Esophagus muscularis mucosa (tissue), 4 donors: ENCODE data around the gene MAMLD1. TPM values are rescaled to one million over a fixed set of nuclear protein-coding genes. Genes with fewer than 3 reads are reported as not detected.
"Not testable (repeated sequence)": the region's sequence is repeated elsewhere in the genome, so short reads cannot be mapped to it uniquely, and the experiment has no call there.

Source experiments
- DNase-seq: peaks from one replicate; pipeline ENCODE4 v3.0.0-alpha.2; 2017; ENCODE audit errors: extremely low spot score
- H3K27ac ChIP-seq, 4 donors: fragments of 200-600 bp; sonication (generic); replicated peaks in 1 of 4; 1 replicate in 3 of 4; 2 replicates in 1 of 4; pipeline ENCODE4 v1.5.1; 2016 to 2019; ENCODE audit warnings: mild to moderate bottlenecking in 1 of 4
- H3K27me3 ChIP-seq, 4 donors: fragments of 200-600 bp; sonication (generic); one replicate each; pipeline versions ENCODE4 v1.5.1 to v1.6.0; 2016 to 2019
- H3K36me3 ChIP-seq, 4 donors: fragments of 200-600 bp; sonication (generic); one replicate each; pipeline ENCODE4 v1.5.1; 2016 to 2019
- H3K4me1 ChIP-seq, 4 donors: fragments of 200-600 bp; sonication (generic); one replicate each; pipeline ENCODE4 v1.5.1; 2016 to 2019
- H3K4me3 ChIP-seq, 4 donors: fragments of 200-600 bp; sonication (generic); 1 replicate in 2 of 4; 2 replicates in 2 of 4; pipeline ENCODE4 v1.5.1; 2016 to 2019; ENCODE audit warnings: mild to moderate bottlenecking in 4 of 4, moderate library complexity in 1 of 4
- H3K9me3 ChIP-seq, 4 donors: fragments of 200-600 bp; sonication (generic); 1 replicate in 3 of 4; 2 replicates in 1 of 4; pipeline ENCODE4 v1.5.1; 2016 to 2019
- EP300 ChIP-seq: sonication (generic); formaldehyde crosslinking; IDR thresholded peaks from one replicate; pipeline ENCODE4 v1.6.1; 2017; ENCODE audit warnings: antibody characterized with exemption
- POLR2A ChIP-seq: fragments of 450-650 bp; IDR thresholded peaks from one replicate; pipeline ENCODE4 v1.6.1; 2017; ENCODE audit warnings: antibody characterized with exemption, moderate library complexity, mild to moderate bottlenecking, low read depth
- POLR2AphosphoS5 ChIP-seq, 2 donors: sonication (generic); formaldehyde crosslinking; IDR thresholded peaks; one replicate each; pipeline ENCODE4 v1.6.1; 2017; ENCODE audit warnings: antibody characterized with exemption in 2 of 2
- WGBS: methylation state at CpG from one replicate; pipeline ENCODE4 v1.1.5; 2018; 5-methylcytosine and 5-hydroxymethylcytosine counted together
- intact Hi-C: fragments of 100-400 bp; cut with DNase I; formaldehyde crosslinking; loops from one replicate; pipeline ENCODE4 v1.15.1; 2023
- total RNA-seq, 4 donors: library from RNA; depleted of rRNA; stranded (reverse); fragments of >200 nt; gene quantifications; one replicate each; pipeline versions ENCODE4 v1.1.0 to v1.2.1, GENCODE V29; 2016
- TF ChIP-seq, protein P1 (sequence below), 3 experiments: fragments of 200-600 bp in 2 of 3; fragments of 450-650 bp in 1 of 3; sonication (generic) in 2 of 3; IDR thresholded peaks; one replicate each; pipeline ENCODE4 v1.5.1; 2017 to 2019; ENCODE audit warnings: antibody characterized with exemption in 3 of 3, mild to moderate bottlenecking in 2 of 3, moderate library complexity in 1 of 3

The MAMLD1 gene
- total RNA-seq, 4 donors from 2014 or later = 1.6 to 5.3 (median 3.3) TPM

DNA sequence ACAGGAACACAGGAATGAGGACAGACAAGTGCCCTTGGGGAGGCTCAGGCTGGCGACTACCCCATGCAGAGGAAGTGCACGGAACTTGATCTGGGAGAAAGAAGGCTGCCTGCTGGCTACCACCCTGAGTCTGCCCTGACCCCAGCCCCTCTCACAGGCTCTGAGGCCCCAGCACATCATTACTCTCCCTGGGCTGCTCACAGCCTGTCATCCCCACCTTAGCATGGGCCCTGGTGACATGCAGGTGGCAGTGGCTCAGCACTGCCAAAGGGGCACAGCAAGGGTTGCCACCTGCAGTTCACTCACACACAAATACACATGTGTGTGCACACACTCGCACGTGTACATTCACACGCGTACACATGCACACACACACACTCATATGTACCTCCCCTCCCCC lies 26.1 kb upstream of the MAMLD1 start:
- intact Hi-C loops = no loop called here
- H3K27ac ChIP-seq = no peak overlapping the region
- H3K36me3 ChIP-seq = no peaks in the 10 kb centered on the region
- H3K4me3 ChIP-seq = no peak overlapping the region
- H3K9me3 ChIP-seq = no peaks in the 10 kb centered on the region
- 81% methylated on average over 5 of the region's 6 CpGs for WGBS
- peaks cover 0 to 5% (median 0%) of the 10 kb centered on the region in 4 donors for H3K4me1 ChIP-seq
- DNase-seq = no peak
- TF ChIP-seq EP300 = no peak
- TF ChIP-seq POLR2A = no peak
- TF ChIP-seq, protein P1, sequence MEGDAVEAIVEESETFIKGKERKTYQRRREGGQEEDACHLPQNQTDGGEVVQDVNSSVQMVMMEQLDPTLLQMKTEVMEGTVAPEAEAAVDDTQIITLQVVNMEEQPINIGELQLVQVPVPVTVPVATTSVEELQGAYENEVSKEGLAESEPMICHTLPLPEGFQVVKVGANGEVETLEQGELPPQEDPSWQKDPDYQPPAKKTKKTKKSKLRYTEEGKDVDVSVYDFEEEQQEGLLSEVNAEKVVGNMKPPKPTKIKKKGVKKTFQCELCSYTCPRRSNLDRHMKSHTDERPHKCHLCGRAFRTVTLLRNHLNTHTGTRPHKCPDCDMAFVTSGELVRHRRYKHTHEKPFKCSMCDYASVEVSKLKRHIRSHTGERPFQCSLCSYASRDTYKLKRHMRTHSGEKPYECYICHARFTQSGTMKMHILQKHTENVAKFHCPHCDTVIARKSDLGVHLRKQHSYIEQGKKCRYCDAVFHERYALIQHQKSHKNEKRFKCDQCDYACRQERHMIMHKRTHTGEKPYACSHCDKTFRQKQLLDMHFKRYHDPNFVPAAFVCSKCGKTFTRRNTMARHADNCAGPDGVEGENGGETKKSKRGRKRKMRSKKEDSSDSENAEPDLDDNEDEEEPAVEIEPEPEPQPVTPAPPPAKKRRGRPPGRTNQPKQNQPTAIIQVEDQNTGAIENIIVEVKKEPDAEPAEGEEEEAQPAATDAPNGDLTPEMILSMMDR (IDR thresholded peaks at IDR 0.05) = no peak
- no peak for TF ChIP-seq POLR2AphosphoS5 (IDR thresholded peaks at IDR 0.05)
- no peaks in the 10 kb centered on the region for H3K27me3 ChIP-seq

GRCh38 chrX:150337536-150337935 lies 25.6 kb upstream of the MAMLD1 start:
- no peak overlapping the region for H3K27ac ChIP-seq
- peaks cover 0 to 5% (median 0%) of the 10 kb centered on the region in 4 donors for H3K4me1 ChIP-seq
- WGBS = 35% methylated on average over 4 of the region's 4 CpGs
- DNase-seq = no peak
- H3K9me3 ChIP-seq = no peaks in the 10 kb centered on the region
- intact Hi-C loops = no loop called here
- no peak overlapping the region for H3K4me3 ChIP-seq
- H3K27me3 ChIP-seq = no peaks in the 10 kb centered on the region
- no peak for TF ChIP-seq EP300
- TF ChIP-seq POLR2A = no peak
- no peak for TF ChIP-seq POLR2AphosphoS5 (IDR thresholded peaks at IDR 0.05)
- TF ChIP-seq, protein P1 (IDR thresholded peaks at IDR 0.05) = no peak
- H3K36me3 ChIP-seq = no peaks in the 10 kb centered on the region

DNA sequence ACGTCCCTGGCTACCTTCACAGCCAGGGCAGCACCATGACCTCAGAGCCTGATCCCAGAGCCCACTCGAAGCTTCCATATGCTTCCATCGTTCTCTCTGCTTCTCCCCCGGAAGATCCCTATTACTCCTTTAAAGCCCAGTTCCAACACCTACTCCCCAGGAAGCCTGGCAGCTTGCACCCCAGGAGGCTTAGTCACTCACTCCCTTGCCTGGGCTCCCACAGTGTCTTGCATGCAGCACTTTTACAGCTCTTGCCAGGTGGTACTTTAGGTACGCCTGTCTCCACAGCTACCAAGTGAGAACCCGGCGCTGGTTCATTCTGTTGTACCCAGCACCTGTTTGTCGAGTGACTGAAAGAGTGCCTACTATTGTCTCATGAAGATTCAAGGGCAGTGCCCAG lies 24.5 kb upstream of the MAMLD1 start:
- Histone ChIP-seq H3K27me3 (no peaks in the 10 kb centered on the region), H3K27ac (no peak overlapping the region), H3K36me3 (no peaks in the 10 kb centered on the region), H3K4me1 (peaks cover 0 to 5% (median 0%) of the 10 kb centered on the region in 4 donors), H3K4me3 (no peak overlapping the region), H3K9me3 (no peaks in the 10 kb centered on the region)
- TF ChIP-seq EP300 = no peak
- TF ChIP-seq, protein P1 (IDR thresholded peaks at IDR 0.05) = no peak
- no peak for TF ChIP-seq POLR2AphosphoS5 (IDR thresholded peaks at IDR 0.05)
- no peak for TF ChIP-seq POLR2A
- no peak for DNase-seq
- intact Hi-C loops = no loop called here
- WGBS = 81% methylated on average over 8 of the region's 8 CpGs

DNA sequence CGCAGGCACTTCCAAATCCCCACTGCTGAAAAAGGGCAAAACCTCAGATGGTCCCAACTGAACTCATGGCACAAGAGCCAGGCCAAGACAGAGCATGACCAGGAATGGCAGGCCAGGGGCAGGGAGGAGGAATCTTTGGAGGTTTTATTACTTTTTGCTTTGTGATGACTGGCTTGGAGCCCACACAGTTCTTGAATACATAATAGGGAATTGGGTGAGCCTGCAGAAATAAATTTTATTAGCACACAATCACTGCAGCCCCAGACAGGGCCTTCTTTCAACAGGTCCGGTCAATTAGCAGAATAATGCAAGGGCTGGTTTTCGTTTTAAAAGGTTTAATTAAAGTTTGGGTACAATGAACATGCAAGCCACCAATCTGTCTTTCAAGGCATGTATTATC lies 23.4 kb upstream of the MAMLD1 start:
- no peak overlapping the region for H3K4me3 ChIP-seq
- intact Hi-C loops = no loop called here
- no peaks in the 10 kb centered on the region for H3K36me3 ChIP-seq
- H3K27ac ChIP-seq = no peak overlapping the region
- peaks cover 0 to 5% (median 0%) of the 10 kb centered on the region in 4 donors for H3K4me1 ChIP-seq
- H3K27me3 ChIP-seq = no peaks in the 10 kb centered on the region
- DNase-seq = no peak
- H3K9me3 ChIP-seq = no peaks in the 10 kb centered on the region
- 75% methylated on average over 3 of the region's 3 CpGs for WGBS
- no peak for TF ChIP-seq POLR2AphosphoS5 (IDR thresholded peaks at IDR 0.05)
- TF ChIP-seq POLR2A = no peak
- TF ChIP-seq EP300 = no peak
- TF ChIP-seq, protein P1 (IDR thresholded peaks at IDR 0.05) = no peak

DNA sequence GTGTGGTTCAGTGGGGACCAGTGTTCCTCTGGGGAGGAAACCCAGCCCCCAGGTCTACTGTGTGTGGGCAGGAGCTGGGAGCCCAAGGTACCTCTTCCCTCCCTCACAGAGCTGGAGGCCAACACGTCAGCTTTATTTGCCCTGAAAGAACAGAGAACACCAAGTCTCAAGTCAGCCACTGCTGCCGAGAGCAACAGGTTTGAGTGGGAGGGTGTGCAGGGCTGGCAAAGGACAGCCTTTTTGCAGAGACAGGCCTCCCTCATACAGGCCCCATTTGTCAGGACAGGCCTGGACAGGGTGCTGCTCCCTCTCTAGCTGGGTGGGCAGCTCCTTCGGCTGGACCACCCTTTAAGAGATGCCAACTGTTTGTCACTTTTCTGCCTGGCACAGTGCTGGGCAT lies 22.8 kb upstream of the MAMLD1 start:
- H3K4me3 ChIP-seq, H3K36me3 ChIP-seq, intact Hi-C loops, H3K4me1 ChIP-seq, H3K9me3 ChIP-seq, H3K27me3 ChIP-seq, DNase-seq, H3K27ac ChIP-seq: not testable (repeated sequence)
- 83% methylated on average over 2 of the region's 3 CpGs for WGBS
